COLO668 (cell line): ENCODE measurements around the gene PARN.
"Not testable (repeated sequence)": the region's sequence is repeated elsewhere in the genome, so short reads cannot be mapped to it uniquely, and the experiment has no call there.

Source experiments
- DNase-seq: peaks from one replicate; lab custom pipeline; 2025; ENCODE audit not compliant: unreplicated experiment; lab: John Stamatoyannopoulos, UW

PARN gene

DNA sequence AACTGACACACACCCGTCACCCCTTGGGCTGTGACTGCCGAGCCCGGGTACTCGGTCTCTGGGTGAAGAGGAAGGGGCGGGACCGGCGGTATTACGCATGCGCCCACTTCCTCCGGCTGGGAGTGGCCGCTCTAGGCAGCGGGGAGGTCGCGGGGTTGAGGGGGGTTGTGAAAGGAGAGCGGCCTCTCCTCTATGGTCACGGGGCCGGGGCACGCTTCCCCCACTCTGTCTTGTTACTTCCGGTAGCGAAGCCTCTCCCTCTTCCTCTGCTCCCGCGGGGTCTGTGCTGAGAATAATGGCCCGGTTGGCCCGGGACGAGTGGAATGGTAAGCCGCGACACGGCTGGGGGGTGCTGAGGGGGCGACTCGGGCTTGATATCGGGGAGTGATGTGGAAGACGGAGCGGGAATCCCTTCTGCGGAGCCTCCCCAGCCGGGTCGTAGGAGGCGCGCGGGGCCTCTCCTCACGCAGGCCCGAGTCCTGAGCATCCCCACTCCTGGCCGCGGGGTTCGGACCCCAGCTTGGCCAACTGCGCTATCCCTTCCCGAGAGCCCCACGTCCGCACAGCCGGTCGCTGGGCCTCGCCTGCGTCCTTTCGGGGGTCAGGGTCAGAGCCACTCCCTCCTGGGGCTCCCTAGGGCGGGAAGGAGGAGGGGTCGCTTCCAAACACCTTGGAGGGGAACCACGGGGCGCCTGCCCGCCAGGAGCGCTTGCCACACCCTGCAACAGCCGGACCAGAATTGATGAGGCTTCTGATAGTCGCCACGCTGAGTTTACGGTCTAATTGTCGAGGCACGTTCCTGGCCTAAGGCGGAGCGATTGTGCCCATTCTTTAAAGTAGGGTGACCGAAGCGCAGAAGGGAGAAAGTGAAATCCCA lies 2.9 kb upstream of the PARN start, which contains the start of gene BFAR:
Gene BFAR (plus strand): TSS at position 259 of the 877 bp plus-strand sequence. CDS start 11,396 bp downstream, outside the sequence.
- DNase-seq: peak; percentile 97

DNA sequence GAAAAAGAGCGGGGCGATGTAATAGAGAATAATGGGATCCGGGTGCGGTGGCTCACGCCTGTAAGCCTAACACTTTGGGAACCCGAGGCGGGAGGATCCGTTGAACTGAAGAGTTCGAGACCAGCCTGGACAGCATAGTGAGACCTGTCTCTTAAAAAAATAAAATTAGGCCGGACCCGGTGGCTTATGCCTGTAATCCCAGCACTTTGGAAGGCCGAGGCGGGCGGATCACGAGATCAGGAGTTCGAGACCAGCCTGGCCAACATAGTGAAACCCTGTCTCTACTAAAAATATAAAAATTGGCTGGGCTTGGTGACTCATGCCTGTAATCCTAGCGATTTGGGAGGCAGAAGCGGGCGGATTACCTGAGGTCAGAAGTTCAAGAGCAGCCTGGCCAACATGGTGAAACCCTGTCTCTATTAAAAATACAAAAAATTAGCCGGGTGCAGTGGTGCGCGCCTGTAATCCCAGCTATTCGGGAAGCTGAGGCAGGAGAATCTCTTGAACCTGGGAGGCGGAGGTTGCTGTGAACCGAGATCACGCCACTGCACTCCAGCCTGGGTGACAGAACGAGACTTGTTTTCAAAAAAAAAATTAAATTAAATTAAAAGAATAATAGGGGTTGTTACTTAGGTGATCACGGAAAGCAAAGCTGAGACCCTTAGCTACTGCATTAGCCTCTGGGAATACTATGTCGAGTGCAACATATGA lies 715 bp upstream of the PARN start:
- DNase-seq: not testable (repeated sequence)

DNA sequence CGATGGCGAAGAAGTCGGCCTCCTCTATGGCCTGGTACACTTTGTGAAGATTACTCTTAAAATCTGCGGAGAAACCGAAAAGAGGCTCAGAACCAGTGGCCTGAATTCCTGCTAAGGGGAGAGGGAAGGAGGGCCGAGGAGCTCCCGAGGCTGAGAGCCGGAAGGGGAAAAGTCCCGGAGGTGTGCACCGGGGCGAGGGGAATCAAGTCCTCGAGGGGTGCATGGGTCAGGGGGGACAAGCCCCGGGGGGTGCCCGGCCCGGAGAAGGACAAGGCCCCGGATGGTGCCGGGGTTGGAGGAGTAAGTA lies 495 bp downstream of the PARN start:
- peak; percentile 39 for DNase-seq

DNA sequence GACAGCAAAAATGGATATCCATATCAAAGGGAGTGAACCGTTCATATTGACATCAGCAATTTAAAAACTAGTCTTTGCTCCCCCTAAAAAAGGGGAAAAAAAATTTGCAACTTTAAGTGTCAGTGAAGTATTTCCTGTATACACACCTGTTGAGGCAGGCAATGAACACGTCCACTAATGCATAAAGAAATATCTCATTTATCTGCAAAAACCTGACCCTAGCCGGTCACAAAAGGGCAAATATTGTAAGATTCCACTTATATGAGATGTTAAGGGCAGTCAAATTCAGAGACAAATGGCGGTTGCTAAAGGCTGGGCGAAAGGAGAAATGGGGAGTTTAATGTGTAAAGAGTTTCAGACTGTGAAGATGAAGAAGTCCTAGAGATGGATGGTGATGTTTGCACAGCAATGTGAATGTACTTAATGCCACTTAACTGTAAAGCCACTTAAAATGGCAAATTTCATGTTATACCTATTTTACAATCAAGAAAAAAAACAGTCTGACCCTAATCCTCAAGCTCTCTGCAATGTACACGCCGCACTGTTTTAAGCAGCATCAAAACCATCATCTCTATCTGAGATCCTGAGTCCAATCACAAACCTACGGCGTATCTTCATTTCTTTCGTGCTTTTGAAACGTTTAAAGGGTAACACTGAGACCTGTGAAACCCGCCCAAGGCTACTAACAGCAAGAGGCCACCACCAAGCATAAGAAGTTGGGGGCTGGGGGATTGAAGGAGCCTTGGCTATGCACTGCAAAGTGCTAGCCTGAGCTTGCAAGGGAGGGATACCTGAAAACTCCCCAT lies 1.1 kb downstream of the PARN start:
- peak; percentile 11 for DNase-seq

DNA sequence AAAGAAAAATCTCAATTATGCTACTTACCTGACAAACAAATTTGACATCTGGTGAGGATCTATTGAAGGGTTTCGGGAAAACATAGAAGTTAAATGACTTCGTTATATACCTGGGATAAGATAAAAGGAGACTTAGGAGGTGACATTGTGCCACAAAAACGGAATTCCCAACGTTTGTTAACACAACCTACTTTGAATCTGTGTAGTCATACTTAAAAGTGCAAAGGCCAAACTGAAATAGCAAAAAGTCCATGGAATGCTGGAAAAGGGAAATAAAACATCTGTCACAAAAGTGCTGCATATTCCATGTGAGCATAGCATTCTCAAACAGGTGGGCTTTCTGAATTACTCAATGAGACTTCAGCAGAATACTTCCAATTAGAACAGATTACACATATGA lies 3.0 kb downstream of the PARN start:
- DNase-seq: no peak

DNA sequence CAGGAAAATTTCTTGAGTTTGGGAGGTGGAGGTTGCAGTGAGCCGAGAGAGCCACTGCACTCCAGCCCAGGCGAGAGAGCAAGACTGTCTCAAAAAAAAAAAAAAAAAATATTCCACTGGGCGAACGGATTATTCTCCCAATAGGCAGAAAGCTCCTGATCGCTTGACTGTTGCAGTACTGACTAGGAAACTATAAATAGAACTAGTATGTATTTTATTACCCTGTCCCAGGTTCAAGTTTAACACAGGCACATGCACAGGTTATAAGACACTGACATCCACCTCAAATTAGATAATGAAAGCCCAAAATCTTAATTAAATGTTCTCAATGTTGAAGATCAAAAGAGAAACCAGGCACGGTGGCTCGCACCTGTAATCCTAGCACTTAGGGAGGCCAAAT lies 11.5 kb downstream of the PARN start:
- no peak for DNase-seq

DNA sequence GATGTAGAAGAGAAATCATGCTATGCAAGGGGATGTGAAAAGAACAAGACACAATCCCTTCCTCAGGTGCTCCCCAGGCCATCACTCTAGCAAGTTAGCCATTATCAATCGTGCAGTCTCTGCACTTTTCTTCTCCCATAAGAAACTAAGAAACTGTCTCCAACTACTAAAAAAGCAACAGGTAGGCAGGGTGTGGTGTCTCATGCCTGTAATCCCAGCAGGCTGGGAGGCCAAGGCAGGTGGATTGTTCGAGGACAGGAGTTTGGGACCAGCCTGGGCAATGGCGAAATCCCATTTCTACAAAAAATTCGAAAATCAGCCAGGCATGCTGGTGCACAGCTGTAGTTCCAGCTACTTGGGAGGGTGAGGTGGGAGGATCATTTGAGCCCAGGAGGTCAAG lies 13.8 kb downstream of the PARN start:
- no peak for DNase-seq

DNA sequence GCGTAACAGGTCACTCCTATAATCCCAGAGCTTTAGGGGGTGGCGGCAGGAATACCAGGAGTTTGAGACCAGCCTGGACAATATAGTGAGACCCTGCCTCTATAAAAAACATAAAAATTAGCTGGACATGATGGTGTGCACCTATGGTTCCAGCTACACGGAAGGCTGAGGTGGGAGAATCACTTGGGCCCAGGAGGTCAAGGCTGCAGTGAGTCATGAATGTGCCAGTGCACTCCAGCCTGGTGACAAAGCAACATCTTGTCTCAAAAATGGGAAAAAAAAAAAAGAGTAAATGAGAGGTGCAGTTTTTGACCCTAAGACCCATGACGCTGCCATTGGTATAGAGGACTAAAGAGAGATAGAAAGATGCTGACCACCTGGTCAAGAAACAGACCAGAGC lies 16.1 kb downstream of the PARN start:
- DNase-seq: no peak

DNA sequence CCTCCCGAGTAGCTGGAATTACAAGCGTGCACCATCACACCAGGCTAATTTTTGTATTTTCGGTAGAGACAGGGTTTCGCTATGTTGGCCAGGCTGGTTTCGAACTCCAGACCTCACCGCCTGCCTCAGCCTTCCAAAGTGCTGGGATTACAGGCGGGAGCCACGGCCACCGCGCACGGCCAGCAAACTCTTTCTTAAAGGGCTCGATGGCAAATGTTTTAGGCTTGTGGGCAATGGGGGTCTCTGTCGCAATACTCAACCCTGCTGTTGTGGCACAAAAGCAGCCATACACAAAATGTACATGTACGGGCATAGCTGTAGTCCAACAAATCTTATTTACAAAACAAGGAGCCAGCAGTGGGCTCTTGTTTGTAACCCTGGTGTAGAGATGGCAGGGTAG lies 18.4 kb downstream of the PARN start:
- no peak for DNase-seq

DNA sequence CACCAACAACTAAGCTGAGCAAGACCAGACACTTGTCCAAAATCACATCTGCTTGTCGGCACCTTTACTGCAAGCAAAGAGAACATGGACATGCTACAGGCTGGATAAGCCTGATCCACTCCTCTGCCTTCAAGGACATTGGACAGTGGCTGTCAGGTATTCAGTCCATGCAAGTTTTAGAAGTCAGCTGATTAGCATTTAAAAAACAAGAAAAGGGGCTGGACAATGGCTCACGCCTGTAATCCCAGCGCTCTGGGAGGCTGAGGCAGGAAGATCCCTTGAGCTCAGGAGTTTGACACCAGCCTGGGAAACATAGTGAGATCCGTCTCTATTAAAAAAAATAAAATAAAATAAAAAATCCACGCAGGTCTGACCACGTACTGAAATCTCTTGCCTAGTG lies 20.3 kb downstream of the PARN start:
- no peak for DNase-seq

DNA sequence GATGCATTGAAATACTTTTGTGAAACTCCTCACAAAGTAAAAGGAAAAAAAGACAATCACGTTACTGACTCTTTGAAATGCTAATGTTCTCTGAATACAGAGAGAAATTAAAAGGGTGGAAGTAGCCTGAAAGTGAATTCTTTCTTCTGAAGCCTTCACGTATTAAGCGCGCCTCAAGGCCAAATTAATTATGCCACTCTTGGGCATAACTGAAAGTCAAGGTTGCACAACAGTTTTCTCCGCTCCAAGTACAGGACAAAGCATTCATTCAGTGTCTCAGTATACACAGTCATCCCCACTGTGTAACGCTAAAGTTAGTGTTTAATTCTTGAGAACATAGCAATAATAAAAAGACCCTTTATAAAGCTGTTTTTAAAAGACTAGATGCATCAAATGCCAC lies 21.5 kb downstream of the PARN start:
- no peak for DNase-seq

DNA sequence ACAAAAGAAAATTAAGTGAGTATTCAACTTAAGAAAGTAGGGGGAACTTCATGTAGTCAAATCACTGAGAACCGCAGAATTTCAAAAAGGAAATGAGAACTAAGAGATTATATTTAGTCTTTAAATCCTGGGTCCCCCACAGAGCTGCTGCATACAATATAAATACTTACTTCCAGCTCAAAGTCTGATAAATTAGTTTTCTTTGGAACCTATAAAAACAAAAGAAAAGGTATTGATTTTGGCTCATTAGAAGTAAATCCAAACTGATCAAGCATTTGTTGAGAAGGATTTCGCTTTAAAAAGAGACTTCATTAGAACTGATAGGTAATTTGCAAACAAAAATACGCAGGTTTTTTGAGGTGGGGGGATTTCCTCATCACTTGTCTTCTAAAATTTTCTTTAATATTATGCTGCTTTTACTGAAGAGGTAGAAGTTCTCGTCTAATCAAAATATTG lies 21.9 kb downstream of the PARN start:
- no peak for DNase-seq

DNA sequence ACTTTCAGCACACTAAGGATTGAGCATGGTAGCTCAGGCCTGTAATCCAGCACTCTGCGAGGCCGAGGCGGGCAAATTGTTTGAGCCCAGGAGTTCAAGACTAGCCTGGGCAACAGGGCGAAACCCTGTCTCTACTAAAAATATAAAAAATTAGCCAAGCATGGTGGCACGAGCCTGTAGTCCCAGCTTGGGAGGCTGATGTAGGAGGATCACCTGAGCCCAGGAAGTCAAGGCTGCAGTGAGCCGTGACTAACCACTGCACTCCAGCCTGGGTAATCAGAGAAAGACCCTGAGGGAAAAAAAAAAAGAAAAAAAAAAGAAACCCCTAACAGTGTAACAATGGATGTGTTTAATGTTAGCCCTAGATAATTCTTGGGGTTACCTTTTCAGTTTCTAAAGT lies 24.0 kb downstream of the PARN start:
- DNase-seq: no peak

DNA sequence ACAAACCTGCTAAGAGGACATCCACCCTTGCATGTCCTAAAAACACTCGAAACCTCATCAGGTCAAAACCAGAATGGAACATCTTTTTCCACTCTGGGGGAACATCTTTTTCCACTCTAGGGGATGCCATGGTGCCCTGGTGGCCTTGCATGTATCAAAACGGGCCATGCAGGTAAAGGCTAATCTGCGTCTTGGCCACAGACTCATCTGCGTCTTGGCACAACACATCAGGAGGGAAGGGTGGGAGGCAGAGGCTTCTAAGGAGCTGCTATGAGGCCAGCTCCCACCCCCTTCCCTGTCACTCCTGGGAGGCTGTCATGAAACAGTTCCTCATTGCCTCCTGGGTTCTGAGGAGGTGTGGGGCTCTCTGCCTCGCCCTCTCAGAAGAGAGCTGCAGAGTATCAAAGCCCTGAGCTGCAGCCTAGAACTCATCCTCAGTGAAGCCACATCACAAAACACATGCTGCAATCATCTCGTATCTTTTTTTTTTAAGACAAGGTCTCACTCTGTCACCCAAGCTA lies 27.6 kb downstream of the PARN start:
- DNase-seq: no peak

DNA sequence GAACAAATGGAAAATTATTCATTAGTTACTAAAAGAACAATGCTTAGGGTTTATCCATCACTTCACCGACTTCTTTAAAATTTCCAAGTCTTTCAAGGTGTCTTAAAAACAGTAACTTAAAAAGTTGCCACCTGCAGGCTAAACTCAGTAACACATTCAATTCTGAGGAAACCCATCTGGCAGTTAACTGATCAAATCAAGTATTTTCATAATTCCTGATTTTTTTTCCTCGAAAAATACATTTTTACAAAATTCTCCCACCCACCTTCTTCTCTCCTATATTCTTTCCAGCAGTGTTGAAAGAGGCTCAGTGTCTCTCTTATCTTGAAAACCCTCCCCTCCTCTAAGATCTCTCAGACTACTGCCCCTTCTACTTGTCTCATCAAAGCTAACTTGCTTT lies 29.9 kb downstream of the PARN start:
- DNase-seq: no peak

DNA sequence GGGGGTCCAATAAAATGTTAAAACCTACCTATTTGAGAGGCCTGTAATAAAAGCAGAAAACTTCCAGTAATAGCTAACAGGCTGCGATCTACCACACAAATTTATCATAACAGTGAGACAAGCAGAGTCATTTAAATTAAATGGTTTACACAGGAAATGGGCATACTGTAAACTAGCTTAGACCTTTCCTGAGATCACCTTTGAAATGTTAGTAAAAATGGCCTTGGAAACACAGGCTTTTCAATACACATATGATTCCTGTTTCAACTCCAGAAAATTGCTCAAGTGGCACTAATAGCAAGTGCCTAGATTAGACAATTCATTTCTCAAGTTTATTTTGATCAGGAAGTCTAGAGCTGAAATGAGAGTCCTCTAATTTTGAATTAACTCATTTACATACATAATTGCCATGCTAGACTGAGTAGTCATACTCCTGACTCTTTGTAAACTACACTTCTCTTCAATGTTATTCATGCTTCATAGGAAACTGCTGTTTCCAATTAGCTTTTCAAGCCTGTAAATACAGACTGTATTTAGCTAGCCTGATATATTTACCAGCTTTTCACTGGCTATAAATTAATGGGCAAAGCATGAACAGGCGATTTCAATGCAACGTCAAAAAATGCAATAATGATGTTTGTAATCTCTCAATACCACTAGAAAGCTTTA lies 43.3 kb downstream of the PARN start:
- no peak for DNase-seq

DNA sequence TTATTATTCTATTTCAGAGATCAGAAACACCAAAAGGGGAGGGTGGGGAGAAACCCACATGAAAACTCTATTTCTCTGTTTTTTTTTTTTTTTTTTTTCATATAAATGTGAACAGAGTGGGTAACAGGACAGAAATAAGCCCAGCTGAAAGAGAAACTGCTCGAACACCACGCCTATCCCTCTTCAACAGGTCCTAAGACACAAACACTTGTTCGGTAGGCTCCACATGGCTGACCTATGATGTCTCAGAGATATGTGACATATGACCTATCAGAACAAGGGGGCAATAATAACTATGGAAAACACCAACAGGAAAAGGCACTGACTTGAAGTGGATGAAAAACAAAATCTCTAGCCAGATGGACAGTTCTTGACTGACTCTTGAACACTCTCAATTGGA lies 44.8 kb downstream of the PARN start:
- DNase-seq: no peak

DNA sequence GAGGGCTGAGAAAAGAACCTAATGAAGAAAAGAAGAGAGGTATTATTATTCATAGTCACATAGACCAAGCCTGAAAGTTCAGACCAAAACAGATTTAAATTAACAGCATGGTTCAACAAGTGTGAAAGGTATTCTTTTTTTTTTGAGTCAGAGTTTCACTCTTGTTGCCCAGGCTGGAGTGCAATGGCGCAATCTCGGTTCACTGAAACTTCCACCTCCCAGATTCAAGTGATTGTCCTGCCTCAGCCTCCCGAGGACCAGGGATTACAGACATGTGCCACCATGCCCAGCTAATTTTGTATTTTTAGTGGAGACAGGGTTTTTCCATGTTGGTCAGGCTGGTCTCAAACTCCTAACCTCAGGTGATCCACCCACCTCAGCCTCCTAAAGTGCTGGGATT lies 49.1 kb downstream of the PARN start:
- not testable (repeated sequence) for DNase-seq

DNA sequence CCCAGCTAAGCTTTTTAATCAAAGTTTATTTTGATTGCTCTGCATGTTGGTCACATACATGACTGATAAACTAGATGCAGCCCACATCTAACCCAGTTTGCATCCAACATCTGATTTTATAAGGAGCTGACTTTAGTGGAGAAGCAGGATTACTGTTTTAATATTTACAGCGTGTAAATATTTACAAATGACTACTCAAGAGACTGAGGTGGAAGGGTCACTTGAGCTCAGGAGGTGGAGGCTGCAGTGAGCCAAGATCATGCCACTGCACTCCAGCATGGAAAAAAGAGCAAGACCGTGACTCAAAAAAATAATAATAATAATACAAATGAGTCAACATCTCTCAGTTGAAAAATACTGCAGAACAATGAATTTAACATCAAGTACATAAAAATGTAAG lies 50.8 kb downstream of the PARN start:
- DNase-seq: no peak

DNA sequence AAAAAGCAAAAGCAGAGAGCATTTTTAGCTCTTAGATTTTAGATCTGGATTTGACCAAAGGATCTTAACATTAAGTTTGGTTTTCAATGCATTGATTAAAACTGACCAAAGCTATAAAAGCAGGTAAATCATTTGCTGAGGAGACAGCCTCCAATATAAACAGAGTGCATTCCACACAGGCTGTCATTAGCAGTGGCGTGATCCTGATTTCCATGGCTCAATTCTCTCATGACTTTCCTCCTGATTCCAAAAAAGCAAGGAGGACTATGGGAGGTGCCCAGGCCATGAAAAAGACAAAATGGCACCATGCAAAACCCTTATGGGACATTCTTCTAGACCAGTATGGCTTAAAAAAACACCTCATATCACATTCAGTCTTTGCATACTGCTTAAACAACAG lies 53.5 kb downstream of the PARN start:
- DNase-seq: no peak

DNA sequence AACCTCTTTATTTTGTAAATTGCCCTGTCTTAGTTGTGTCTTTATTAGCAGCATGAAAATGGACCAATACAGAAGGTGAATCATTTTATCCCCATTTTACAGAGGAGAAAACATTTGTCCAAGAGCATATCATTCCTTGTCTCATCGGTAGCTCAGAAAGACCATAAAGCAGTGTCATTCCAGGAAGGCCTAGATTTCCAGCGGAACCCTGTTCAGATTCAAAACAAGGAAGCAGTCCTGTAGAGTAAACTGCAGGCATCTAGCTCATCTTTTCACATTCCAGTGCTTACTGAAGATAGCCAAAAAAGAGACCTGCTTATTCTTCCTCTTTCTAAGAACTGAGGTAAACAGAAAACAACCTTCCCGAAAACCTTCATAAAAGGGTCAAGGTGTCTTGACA lies 54.0 kb downstream of the PARN start:
- DNase-seq: no peak
